H54 (cell line): ENCODE results near the gene POLDIP2.

Experiments used
- DNase-seq: peaks from one replicate; pipeline ENCODE4 v3.0.0; 2011; ENCODE audit warnings: low spot score, mixed read lengths; ENCODE audit not compliant: insufficient read length
- FAIRE-seq: peaks from 3 replicates; lab custom pipeline; 2011; peaks lifted over from hg19 to GRCh38; lab: Jason Lieb, UNC
- POLR2A ChIP-seq: IDR thresholded peaks from 2 replicates; pipeline ENCODE4 v1.6.1; 2011; ENCODE audit warnings: low read depth, mild to moderate bottlenecking, low read length

Gene POLDIP2

GRCh38 chr17:28357061-28357900 lies at the start of gene POLDIP2:
Gene POLDIP2 (minus strand): TSS chr17:28357527. CDS start chr17:28357448, 79 bp downstream.
- DNase-seq (peak; percentile 75), FAIRE-seq (no peak)
- TF ChIP-seq POLR2A: peak; percentile 86

- TF ChIP-seq POLR2A: no peak
- DNase-seq: no peak
These were observed 49.1 kb upstream of the POLDIP2 start for GRCh38 chr17:28406473-28406814.

GRCh38 chr17:28405632-28406472 lies 48.5 kb upstream of the POLDIP2 start, which contains the start of gene SLC46A1:
Gene SLC46A1 (minus strand): TSS chr17:28406212. CDS start chr17:28406114, 98 bp downstream.
- DNase-seq: peak; percentile 26
- no peak for FAIRE-seq
- TF ChIP-seq POLR2A: peak; percentile 33; the same call in 1 of the 2 replicates

More at GRCh38 chr17:28406473-28406814, 49.1 kb upstream of the POLDIP2 start:
- FAIRE-seq: no peak

GRCh38 chr17:28404812-28405570 lies 47.7 kb upstream of the POLDIP2 start:
- no peak for TF ChIP-seq POLR2A
- FAIRE-seq (no peak), DNase-seq (no peak)

GRCh38 chr17:28404461-28404811 lies 47.1 kb upstream of the POLDIP2 start:
- FAIRE-seq: no peak

GRCh38 chr17:28404007-28404406 lies 46.7 kb upstream of the POLDIP2 start:
- no peak for DNase-seq
- no peak for FAIRE-seq

More at GRCh38 chr17:28404461-28404811, 47.1 kb upstream of the POLDIP2 start:
- no peak for TF ChIP-seq POLR2A
- DNase-seq: no peak

GRCh38 chr17:28402844-28403243 lies 45.5 kb upstream of the POLDIP2 start:
- no peak for DNase-seq
- TF ChIP-seq POLR2A: no peak
- FAIRE-seq: no peak

More at GRCh38 chr17:28404007-28404406, 46.7 kb upstream of the POLDIP2 start:
- no peak for TF ChIP-seq POLR2A

- FAIRE-seq: no peak
- no peak for TF ChIP-seq POLR2A
- no peak for DNase-seq
These were observed 44.9 kb upstream of the POLDIP2 start for GRCh38 chr17:28402224-28402630.

- DNase-seq (no peak), FAIRE-seq (no peak)
- TF ChIP-seq POLR2A: no peak
These were observed 42.5 kb upstream of the POLDIP2 start for GRCh38 chr17:28399808-28400207.

GRCh38 chr17:28398280-28398981 lies 41.1 kb upstream of the POLDIP2 start:
- DNase-seq (no peak), FAIRE-seq (no peak)
- no peak for TF ChIP-seq POLR2A

- no peak for TF ChIP-seq POLR2A
- FAIRE-seq (no peak), DNase-seq (no peak)
These were observed 40.5 kb upstream of the POLDIP2 start for GRCh38 chr17:28397687-28398279.

- DNase-seq (no peak), FAIRE-seq (no peak)
- TF ChIP-seq POLR2A: no peak
These were observed 39.9 kb upstream of the POLDIP2 start for GRCh38 chr17:28397275-28397674.
